ENCODE measurements around the gene MT1A. TPM values are rescaled to one million over a fixed set of nuclear protein-coding genes. Genes with fewer than 3 reads are reported as not detected.
"Not testable (repeated sequence)": the region's sequence is repeated elsewhere in the genome, so short reads cannot be mapped to it uniquely, and the experiment has no call there.

The MT1A gene
- polyA plus RNA-seq, 10 donors: 0.63 TPM; not detected in 9

DNA sequence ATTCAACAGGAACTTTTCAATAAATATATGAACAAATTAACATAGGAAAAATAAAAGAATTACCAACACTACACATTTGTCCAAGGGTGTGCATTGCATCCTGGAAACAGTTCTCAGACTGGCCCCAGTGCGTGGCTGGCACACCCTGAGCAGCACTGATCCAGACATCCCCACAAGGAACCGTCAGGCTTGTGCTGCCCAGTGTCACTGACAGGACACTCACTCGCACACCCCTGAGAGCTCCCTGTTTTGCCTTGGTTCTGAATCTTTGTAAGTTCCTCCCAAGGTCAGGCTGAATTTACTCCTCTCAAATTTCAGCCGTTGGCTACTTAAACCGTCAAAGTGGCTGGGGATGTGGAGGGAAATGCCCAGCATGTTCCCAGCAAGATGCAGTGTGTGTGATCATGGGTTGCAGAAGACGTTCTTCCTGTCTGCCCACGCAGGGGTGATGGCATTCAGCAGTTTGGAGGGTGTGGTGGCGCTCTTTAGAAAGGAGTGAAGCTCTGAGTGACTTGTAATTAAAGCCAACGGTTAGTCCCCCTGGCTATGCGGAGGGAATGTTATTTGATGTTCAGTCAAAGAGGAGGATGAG lies 28.4 kb upstream of the MT1A start:
- DNase-seq: peak in 2 of 3 donors; percentile 22 to 56

- peak in 1 of 3 donors; percentile 43 for DNase-seq
These were observed 27.8 kb upstream of the MT1A start for GRCh38 chr16:56610609-56611111.

GRCh38 chr16:56611281-56611833 lies 27.1 kb upstream of the MT1A start:
- peak in 1 of 3 donors; percentile 37 for DNase-seq

DNA sequence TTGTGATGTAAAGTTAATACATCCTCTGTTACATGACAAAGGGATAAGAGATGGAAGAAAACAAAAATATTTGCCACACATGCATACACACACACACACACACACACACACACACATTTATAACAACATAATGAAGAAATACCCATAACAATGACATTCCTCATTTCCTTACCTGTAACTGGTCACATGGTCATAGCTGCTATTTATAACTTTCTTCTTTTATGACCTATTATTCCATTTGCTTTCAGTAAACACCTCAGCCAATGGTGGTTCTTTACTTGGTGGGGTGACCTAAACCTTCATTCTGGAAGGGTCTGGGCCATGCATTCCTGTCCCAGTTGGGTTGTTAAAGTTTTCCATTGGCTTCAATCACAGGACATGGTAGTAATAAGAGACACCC lies 24.8 kb upstream of the MT1A start:
- DNase-seq: no peak

GRCh38 chr16:56614549-56614991 lies 23.9 kb upstream of the MT1A start:
- DNase-seq: peak in 1 of 3 donors; percentile 55

DNA sequence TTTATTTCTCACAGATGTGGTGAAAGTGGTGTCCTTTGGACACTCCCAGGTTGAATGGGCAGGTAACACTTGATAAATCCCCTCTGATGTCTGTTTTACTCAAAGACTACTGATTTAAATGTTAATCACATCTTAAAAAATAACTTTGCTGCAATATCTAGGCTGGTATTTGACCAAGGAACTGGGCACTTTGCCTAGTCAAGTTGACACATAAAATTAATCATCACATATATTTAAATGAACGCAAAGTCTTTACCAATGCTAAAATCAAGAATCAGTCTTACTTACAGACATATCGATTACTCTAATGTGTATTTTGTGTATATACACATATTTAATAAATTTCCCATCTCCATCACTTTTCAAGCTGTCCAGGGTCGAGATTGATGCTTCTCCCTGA lies 23.1 kb upstream of the MT1A start:
- DNase-seq: no peak

DNA sequence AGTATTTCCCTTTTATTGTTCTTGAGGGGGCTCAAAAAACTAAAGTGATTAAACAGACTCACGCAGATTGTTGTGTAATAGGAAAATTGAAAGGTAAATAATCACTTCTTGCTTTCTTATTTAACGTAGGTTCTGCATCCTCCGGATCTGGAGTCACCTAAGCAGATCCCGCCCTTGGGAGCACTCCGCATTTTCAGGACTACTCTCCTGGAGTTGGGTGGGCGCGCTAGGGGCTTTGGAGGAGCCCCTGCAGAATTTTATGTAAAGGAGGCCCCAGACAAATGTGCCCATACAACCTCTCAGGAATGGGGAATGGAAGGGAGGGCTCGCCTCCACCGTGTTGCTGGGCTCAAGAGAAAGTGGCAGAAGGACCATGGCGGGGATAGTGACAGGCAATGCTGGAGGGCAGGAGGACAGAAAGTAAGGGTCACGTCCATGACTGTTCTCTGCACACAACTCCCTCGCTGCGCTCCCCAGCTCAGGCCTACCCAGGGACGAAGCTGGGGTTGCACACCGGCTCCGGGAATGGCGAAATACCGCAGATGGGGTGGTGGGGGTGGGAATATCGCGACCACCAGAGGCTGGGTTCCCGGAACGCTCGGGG lies 21.8 kb upstream of the MT1A start:
- DNase-seq: no peak

GRCh38 chr16:56617212-56618085 lies 21.0 kb upstream of the MT1A start:
- DNase-seq: peak; percentile 64 to 85 (median 69)

- DNase-seq: no peak
These were observed 20.3 kb upstream of the MT1A start for GRCh38 chr16:56618138-56618537.

GRCh38 chr16:56620339-56620897 lies 18.0 kb upstream of the MT1A start:
- DNase-seq: no peak

- not testable (repeated sequence) for DNase-seq
These were observed 16.6 kb upstream of the MT1A start for GRCh38 chr16:56621665-56622445.

GRCh38 chr16:56623184-56623583 lies 15.3 kb upstream of the MT1A start:
- not testable (repeated sequence) for DNase-seq

DNA sequence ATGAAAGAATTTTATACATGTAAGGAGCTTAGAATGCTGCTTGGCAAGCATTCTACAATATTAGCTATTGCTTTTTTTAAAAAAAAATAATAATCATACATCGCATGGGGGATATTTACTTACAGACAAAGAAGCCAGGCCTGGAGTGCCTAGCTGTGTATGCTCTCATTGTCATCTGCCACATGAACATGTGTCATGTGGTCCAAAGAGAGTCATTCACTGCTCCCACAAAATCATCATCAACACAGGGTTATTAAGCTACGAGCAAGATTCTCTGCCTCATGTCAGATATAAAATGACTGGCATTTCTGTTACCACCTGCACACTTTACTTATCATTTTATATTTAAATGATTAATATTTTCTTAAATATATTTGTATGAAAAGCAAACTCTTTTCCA lies 14.8 kb upstream of the MT1A start:
- no peak for DNase-seq

- peak; percentile 73 to 87 (median 82) for DNase-seq
These were observed 13.1 kb upstream of the MT1A start, which contains the start of gene MT1E for GRCh38 chr16:56625140-56625942. MT1E (plus strand) TSS chr16:56625781; CDS start chr16:56625852, 71 bp downstream.

GRCh38 chr16:56625943-56626654 lies 12.4 kb upstream of the MT1A start:
- peak; percentile 47 to 75 (median 59) for DNase-seq

DNA sequence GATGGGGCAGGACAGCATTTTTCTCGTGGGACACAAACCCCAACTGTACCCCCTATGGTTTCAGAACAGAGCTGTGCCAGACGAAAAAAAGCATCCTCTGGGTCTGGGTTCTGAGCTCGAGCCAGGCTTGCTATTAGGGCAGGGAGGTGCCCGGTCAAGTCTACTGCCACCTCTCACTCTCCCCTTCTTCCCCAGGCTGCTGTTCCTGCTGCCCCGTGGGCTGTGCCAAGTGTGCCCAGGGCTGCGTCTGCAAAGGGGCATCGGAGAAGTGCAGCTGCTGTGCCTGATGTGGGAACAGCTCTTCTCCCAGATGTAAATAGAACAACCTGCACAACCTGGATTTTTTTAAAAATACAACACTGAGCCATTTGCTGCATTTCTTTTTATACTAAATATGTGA lies 11.8 kb upstream of the MT1A start:
- no peak for DNase-seq

GRCh38 chr16:56628486-56629350 lies 9.7 kb upstream of the MT1A start:
- no peak for DNase-seq

GRCh38 chr16:56629531-56629930 lies 8.9 kb upstream of the MT1A start:
- no peak for DNase-seq
